SK-N-MC (cell line): ENCODE data around the gene OR2AE1.

Source experiments
- FOXP2 ChIP-seq: optimal IDR thresholded peaks from 2 replicates; pipeline ENCODE3; 2011; ENCODE audit warnings: mild to moderate bottlenecking, moderate library complexity; ENCODE audit not compliant: insufficient read depth; ENCODE audit errors: extremely low read length, control extremely low read depth
- POLR2AphosphoS5 ChIP-seq: IDR thresholded peaks from 2 replicates; pipeline ENCODE4 v1.6.1; 2012; ENCODE audit warnings: mild to moderate bottlenecking, low read depth, low read length, borderline replicate concordance

DNA sequence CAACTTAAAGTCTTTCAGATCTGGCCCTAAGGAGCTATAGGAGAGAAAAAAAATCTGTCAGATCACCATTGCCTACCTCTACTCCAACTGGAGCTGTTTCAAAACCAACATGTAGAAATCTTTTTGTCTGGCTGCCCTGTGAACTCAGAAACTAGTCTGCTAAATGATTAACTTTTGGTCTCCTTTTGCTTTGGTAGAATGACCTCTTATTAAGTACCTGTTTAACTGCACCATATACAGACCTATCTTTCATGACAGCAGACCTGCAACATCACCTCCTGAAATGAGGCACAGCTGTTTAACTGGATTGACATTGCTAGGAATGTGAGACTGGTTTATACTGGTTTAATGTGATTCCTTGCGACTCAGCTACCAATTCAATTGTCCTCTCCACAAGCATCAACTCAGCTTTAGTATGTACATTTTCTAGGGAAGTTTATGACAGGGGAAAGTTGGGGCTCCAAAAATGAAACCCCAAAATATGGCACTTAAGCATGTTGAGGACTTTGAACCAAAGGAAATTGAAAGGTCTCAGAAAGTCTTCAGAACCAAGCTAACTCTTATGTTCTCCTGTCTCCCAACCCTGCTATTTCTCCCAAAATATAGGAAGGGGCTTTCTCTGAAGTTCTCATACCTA lies 47.2 kb downstream of the OR2AE1 start:
- TF ChIP-seq FOXP2 (no peak), POLR2AphosphoS5 (no peak)
